ENCODE results near the gene UBE2V1. TPM values are rescaled to one million over a fixed set of nuclear protein-coding genes. Genes with fewer than 3 reads are reported as not detected.

The UBE2V1 gene
- total and polyA plus RNA-seq, 10 of the 15 experiments (the other 5 are each of a cell fraction or from before 2014, with no cell fraction given) = 51.8 to 219 (median 141) TPM

GRCh38 chr20:50128520-50128905, 15.6 kb upstream of the UBE2V1 start:
- peaks cover 20 to 49% of the 10 kb centered on the region in 2 experiments for H3K36me3 ChIP-seq (ENCODE audit: control insufficient read depth in 2 of 2, insufficient read depth in 2 of 2, low read length in 1 of 2)
- POLR2A ChIA-PET = interaction anchor here (0.6 kb wide), 1 partner anchor 25 kb away, joined by 5 read pairs; no protein-coding TSS in a partner anchor
- in situ Hi-C loops (cut with MboI) = no loop called here

GRCh38 chr20:50127587-50128519, 14.9 kb upstream of the UBE2V1 start:
- Histone ChIP-seq H3K4me3 (no peak overlapping the region), H3K27ac (ENCODE audit: control insufficient read depth, insufficient read depth) (no peak overlapping the region), H2AFZ (ENCODE audit: control insufficient read depth, low read depth, low read length) (no peak overlapping the region), H4K20me1 (ENCODE audit: control insufficient read depth, insufficient read depth) (no peaks in the 10 kb centered on the region), H3K36me3 (ENCODE audit: control insufficient read depth in 2 of 2, insufficient read depth in 2 of 2, low read length in 1 of 2) (peaks cover 21 to 45% of the 10 kb centered on the region in 2 experiments), H3K4me1 (ENCODE audit: control insufficient read depth, insufficient read depth, low read length) (no peaks in the 10 kb centered on the region; the same call in 1 of the 2 replicates), H3K79me2 (ENCODE audit: control insufficient read depth, insufficient read depth, low read length) (no peaks in the 10 kb centered on the region), H3K27me3 (replicated peaks in 1 of 2; ENCODE audit: control insufficient read depth in 2 of 2, insufficient read depth in 2 of 2, low read length in 1 of 2) (no peaks in the 10 kb centered on the region), H3K9ac (ENCODE audit: control insufficient read depth, insufficient read depth, low read length) (no peak overlapping the region), H3K9me3 (replicated peaks; ENCODE audit: control insufficient read depth, insufficient read depth, low read length) (no peaks in the 10 kb centered on the region), H3K4me2 (ENCODE audit: control insufficient read depth, insufficient read depth) (no peak overlapping the region)
- ChIA-PET POLR2A (no interaction called here), CTCF (interaction anchor here (0.6 to 1.8 kb wide), 3 partner anchors 12 to 49 kb away, joined by 3 to 4 read pairs (median 3); no protein-coding TSS in a partner anchor), RAD21 (ENCODE audit: unreplicated experiment) (interaction anchor here (1.1 kb wide), 1 partner anchor 12 kb away, joined by 5 read pairs; no protein-coding TSS in a partner anchor), SMC1A (ENCODE audit: uncharacterized antibody, unreplicated experiment) (no interaction called here)
- BruUV-seq (replicated peaks) = no TSS peak
- in situ Hi-C loops (cut with MboI) (no loop called here), intact Hi-C loops (cut with micrococcal nuclease; ENCODE audit: unreplicated experiment) (no loop called here)
- DNase-seq (ENCODE audit: low read depth, low spot score) (no peak), FAIRE-seq (no peak), ATAC-seq (no peak)
- TF ChIP-seq STAT3 (IDR thresholded peaks at IDR 0.05; ENCODE audit: low read depth, low read length) (no peak), ZZZ3 (IDR thresholded peaks at IDR 0.05; ENCODE audit: control insufficient read depth, insufficient read length, low read depth) (no peak), PML (IDR thresholded peaks at IDR 0.05; ENCODE audit: low read length) (no peak), TCF3 (IDR thresholded peaks at IDR 0.05; ENCODE audit: borderline replicate concordance, insufficient read depth, low read depth, low read length) (no peak), PKNOX1 (IDR thresholded peaks at IDR 0.05) (no peak)
- WGBS (ENCODE audit: insufficient coverage, insufficient replicate concordance, low lambda C conversion rate, missing lambda C conversion rate) = 95% methylated on average over 28 of the region's 28 CpGs

More at GRCh38 chr20:50128520-50128905, 15.6 kb upstream of the UBE2V1 start:
- Histone ChIP-seq H2AFZ (ENCODE audit: control insufficient read depth, low read depth, low read length) (no peak overlapping the region), H3K27ac (ENCODE audit: control insufficient read depth, insufficient read depth) (no peak overlapping the region), H3K79me2 (ENCODE audit: control insufficient read depth, insufficient read depth, low read length) (no peaks in the 10 kb centered on the region), H3K9me3 (replicated peaks; ENCODE audit: control insufficient read depth, insufficient read depth, low read length) (no peaks in the 10 kb centered on the region), H3K27me3 (replicated peaks in 1 of 2; ENCODE audit: control insufficient read depth in 2 of 2, insufficient read depth in 2 of 2, low read length in 1 of 2) (no peaks in the 10 kb centered on the region), H3K9ac (ENCODE audit: control insufficient read depth, insufficient read depth, low read length) (no peak overlapping the region), H3K4me1 (ENCODE audit: control insufficient read depth, insufficient read depth, low read length) (no peaks in the 10 kb centered on the region; the same call in 1 of the 2 replicates), H3K4me3 (no peak overlapping the region), H3K4me2 (ENCODE audit: control insufficient read depth, insufficient read depth) (no peak overlapping the region), H4K20me1 (ENCODE audit: control insufficient read depth, insufficient read depth) (no peaks in the 10 kb centered on the region)
- DNase-seq (ENCODE audit: low read depth, low spot score) = no peak
- ATAC-seq = no peak
- SMC1A ChIA-PET (ENCODE audit: uncharacterized antibody, unreplicated experiment) = no interaction called here
- CTCF ChIA-PET = no interaction called here
- intact Hi-C loops (cut with micrococcal nuclease; ENCODE audit: unreplicated experiment) = no loop called here
- RAD21 ChIA-PET (ENCODE audit: unreplicated experiment) = no interaction called here
- TF ChIP-seq NFYA (IDR thresholded peaks at IDR 0.05; ENCODE audit: borderline replicate concordance, low read depth, low read length) = no peak
- WGBS (ENCODE audit: insufficient coverage, insufficient replicate concordance, low lambda C conversion rate, missing lambda C conversion rate) = 97% methylated on average over 8 of the region's 8 CpGs
- no TSS peak for BruUV-seq (replicated peaks)
- FAIRE-seq = no peak

All from GM12878 (cell line).